Measurements from ENCODE around the gene MTSS2.

The MTSS2 gene

DNA sequence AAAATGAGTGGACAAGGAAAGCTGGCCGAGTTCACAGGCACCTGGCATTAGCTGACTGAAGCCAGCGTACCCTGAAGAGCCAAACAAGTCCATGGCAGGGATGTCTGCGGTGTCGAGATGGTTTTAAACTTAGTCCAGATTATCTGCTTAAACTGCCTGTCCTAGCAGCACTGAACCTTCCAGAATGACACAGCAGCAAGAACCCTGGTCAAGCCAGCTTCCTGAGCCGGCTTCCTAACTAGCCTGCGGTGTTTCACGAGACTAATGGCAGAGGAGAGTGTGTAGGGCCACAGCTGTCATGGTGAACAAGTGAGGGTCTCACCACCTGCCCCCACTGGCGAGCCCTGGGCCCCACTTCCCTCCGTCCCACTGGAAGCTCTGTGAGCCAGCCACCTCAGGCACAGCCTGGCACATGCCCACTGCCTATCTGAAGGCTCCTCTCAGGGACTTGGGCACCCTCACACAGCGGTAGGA, 28.8 kb upstream of the MTSS2 start:
- no peak for DNase-seq

DNA sequence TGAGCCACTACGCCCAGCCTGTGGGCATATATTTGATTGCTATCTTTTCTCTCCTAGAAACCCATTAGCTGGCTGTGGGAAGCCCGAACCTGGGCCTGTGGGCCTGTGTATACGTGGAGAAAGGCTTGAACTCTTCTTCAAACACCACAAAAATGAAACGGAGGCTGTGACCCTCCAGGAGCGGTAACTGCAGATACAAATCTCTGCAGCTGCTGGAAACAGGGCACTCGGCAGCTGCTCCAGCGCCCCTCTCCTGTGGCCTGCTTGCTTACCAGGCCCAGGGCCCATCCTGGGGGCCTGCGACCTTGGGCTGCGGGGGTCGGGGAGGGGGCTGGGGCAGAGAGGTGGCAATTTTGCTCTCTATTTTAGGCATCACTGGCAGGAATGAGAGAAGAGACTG, 28.0 kb upstream of the MTSS2 start:
- no peak for DNase-seq

DNA sequence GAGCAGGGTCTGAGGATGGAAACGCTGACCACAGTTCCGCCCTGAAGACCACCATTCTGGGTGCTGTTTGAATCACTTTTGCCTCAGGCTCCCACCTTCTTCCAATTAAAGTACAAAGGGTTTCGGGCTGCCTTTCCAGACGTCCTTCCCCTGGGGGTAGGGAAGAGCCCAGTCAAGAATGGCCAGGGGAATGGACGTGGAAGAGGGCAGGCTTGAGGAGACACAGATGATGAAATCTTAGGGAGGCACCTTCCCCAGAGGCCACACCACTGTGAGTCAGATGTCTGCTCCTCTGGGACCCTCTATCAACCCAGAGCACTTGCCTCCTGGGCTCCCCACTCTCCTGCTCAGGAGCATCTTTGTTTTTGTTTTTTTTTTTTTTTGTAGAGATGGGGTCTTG, 27.5 kb upstream of the MTSS2 start:
- DNase-seq: no peak

DNA sequence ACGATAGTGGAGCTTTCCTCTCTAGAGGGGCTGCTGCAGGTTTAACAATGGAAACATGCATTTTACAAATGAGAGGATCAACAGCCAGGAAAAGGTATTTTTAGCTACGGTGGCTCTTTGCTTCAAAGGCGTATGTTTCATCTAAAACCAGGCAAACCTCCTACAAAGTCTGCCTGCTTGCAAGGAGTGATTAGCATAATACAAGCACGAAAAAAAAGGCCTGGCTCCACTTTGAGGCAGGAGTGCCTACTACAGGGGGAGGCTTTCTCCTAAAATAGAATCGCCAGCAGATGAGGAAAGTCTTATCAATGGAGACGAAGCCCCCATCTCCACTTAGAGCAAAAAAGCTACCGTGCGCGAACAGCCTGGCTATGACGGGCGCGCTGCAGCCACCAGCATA, 27.1 kb upstream of the MTSS2 start:
- no peak for DNase-seq

DNA sequence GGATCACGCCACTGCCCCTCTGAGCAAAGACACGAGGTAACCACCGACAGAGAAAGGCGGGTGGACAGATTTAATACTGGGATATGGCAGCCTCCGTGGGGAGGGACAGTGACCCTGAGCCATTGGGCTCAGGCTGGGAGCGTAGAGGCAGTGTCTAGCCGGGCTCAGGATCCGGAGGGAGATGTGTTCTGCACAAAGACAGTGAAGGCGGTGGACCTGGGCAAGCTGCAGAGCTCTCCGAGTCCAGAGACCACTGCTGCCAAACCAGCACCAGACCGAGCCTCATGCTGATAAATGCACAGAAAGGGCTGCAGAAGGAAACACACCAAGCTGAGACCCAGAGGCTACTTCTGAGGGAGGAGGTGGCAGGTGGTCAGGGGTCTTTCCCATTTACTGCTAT, 26.5 kb upstream of the MTSS2 start:
- no peak for DNase-seq

DNA sequence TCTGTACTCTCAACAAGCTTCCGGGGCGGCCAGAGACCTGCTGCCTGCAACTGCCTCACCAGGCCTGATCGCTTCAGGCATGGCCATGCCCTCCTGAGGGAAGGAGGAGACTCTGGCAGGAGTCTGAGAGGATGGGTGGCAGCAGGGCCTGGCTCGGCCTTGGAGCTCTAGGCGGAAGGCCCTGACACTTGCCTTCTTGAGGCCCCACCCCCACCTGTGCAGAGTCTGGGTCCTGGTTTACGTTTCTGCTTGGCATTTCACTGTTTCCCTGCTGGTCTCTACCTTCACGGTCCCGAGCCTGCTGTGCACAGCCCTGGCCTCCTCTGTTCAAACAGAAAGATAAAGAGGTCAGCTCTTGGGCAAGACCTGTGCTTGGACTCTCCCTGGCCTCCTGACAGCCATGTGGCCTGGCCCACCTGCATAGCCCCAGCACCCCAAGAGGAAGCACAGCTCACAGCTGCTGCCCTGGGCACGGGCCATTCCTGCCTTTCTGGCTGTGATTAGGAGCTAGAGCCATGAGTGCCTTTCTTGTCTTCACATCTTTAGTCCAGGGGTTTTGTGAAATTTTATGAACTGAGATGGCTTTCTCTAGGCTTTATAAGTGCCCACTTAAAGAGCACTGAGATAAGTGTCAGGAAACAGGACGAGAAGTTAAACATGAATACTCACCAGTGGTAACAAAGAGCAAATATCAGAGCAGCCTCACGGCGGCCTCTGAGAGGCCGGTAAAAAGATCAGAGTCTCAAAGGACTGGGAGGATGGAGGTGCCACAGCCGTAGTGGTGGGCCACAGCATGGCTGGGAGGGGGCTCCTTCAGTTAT, 25.6 kb upstream of the MTSS2 start:
- no peak for DNase-seq

DNA sequence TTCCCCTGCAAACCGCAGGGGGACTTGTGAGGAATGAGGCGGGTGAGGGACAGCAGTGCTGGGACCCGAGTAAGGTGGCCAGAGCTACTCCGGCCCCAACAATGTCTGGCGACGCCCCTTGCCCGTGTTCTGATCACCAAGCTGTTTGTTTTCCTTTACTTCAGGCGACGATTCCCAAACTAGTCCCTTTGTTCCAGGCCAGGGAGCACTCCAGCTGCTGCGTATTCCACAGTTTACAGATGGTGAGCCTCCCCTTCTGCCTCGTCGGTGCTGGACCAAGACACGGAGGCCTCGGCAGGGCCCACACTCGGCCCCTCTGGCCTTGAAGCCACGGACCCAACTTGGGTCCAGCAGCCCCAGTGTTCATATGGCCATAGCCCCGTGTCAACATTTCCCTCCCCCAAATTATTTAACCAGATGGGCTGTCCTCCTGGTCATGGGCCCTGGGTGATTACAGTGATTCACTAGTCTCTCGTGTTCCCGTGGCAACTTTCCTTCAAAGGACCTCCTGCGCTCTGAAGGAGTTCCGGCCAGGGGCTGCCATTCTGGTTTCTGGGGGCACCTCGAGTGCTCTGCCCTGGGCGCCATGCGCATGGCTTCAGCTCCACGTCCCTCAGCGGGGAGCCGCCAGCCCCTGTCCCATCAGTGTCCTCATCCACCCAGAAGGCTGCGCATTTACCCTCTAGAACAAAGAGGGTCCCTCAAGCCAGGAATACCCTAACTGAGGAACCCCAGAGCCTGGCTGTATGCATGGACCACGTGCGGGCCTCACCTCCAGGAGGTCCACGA, 24.8 kb upstream of the MTSS2 start:
- no peak for DNase-seq

DNA sequence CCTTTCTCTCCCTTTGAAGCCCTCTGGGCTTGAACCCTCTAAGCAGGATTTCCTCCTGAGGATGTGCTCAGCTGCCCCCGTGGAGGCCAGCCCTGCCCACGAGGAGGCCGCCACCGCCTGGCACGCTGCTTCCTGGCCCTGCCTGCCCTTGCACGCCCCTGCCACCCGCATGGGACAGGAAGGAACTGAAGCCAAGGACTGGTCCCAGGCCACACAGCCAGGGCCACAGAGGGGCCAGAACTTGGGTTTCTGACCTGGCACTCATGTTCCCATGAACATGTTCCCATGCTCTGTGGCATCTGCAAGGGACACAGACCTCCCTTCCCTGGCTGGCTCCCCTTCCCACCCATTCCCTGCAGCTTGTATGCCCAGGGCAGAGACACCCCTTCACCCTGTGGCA, 24.1 kb upstream of the MTSS2 start:
- DNase-seq: no peak

DNA sequence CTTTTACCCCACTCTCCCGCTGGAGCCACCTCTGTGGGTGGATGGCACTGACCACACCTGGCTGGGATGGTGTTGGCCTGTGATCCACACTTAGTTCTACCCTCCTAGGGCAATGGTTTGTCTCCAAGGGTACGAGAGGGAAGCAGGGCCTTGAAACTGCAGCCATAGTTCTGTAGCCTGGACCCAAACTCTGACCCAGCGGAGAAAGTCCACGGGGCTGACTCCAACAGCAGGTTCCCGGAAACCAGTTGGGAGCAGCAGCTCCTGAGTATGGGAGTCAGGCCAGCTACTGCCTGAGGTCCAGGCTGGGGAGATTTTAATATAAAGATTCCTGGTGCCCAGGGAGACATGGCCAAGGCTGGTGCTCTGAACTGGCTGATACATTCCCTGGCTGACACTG, 23.6 kb upstream of the MTSS2 start:
- no peak for DNase-seq

DNA sequence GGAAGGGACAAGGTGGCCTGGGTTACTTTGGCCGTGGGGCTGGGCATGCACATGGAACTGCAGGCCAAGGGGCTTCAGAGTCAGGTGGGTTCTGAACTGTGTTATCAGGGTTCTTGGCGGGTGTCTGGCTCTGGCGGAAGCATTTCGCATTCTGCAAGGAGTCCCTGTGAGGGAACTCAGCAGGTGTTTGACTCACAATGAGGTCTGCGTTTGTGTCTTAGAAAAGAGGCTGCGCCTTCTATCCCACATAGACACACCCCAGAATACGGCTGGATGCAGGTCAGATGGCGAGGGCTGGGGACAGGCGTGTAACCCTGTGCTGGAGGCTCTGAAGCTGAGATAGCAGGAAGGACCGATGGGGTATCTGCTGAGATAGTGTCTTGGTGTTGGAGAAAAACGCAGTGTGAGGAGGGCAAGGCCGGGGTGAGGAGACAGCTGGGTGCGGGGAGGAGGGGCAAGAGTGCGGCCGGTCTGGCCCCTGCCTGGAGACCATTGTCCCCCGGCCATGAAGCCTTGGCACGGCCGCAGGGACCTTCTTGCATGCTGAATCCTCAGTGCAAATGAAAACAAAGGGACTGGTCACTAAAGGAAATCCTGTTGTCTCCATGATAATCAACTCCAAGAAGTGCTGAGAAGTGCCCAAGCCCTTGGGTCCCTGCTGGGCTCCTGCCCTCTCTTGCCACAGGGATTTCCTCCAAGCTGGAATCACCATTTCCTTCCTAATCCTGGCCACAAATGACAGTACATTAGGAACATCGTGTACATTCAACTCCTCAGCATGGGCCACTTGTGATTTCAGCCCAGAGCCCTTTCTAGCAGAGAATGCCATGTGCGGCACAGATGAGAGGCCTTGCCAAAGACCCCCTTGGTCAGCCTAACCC, 22.8 kb upstream of the MTSS2 start:
- no peak for DNase-seq

DNA sequence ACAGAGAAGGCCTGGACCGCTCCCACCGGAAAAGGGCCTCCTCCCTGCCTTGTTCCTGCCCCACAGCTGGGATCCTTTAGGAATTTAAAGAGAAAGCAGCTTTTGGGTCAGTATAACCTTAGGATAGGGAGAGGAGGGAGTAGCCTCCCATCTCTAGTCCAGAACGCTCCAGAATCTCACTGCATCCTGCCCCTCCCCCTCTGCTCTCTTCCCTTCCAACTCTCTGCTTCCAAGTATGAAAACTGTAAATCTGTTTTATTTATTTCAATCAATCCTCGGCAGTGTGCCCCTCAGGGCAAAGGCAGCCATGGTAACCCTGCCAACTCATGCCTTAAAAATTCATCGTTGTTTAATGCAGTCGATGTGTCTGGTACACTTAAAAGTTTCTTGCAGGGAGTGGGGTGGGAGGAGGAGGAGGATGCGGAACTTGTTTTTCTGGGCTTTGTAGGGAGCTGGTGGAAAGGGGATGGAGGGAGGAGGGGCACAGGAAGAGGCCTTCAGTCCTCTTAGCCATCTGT, 21.2 kb upstream of the MTSS2 start:
- no peak for DNase-seq

DNA sequence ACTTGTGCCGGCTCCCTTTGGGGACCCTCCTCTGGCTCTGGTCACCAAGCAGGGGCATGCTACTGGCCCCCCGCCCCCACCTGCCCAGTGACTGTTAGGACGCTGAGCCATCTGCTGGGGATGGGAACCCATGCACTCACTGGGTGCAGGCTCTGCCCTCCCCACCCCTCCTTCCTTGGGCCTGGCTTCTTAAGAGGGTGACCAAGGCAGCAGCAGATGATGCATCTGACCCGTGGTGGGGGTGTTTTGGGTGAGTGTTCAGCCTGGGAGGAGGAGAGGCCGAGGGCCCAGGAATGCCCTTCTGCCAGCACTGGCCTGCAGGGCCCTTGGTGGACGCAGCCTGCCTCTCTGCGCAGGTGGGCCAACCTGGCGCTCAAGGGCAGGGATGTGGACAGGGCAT, 19.2 kb upstream of the MTSS2 start:
- no peak for DNase-seq

DNA sequence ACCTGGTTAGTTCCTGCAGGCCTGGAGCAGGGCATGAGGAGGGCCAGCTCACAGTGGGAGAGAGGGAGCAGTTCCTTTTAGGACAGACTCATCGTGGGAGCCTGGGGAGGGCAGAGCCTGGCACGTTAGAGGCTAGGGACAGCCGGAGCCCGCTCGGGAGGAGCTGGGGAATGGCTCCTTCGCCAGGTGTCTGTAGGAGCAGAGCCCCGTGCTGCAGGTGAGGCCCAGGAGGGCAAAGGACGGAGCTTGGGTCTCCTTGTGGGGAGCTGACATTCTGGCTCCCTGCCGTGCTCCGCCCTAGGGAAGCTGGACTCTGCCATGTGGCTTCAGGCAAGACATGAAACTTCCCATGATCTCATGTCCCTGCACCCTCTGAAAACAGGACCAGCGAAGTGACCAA, 18.7 kb upstream of the MTSS2 start:
- peak in 1 of 2 experiments; percentile 23 for DNase-seq

DNA sequence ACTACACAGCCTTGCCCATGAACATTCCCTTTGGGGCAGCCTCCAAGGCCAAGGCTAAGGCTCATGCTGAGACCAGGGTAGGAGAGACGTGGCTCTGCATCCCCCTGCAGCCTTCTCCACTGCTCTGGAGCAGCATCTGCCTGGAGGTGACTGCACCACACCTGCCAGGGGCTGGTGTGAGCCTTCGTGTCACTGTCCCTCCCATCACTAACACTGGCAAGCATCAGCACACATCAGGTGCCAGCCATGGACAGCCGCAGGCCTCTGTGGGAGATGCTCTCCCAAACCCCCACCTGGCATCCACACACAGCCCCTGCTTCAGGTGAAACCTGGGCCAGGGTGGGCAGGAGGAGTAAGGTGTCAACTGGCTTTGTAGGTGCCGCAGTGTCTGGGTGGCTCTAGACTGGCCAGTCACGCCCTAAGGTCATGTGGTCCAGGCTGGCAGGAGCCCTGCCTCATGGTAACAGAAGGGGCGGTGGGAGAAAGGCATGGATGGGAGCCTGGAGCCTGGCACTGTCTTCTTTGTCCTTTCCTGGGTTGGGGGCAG, 18.1 kb upstream of the MTSS2 start:
- no peak for DNase-seq

DNA sequence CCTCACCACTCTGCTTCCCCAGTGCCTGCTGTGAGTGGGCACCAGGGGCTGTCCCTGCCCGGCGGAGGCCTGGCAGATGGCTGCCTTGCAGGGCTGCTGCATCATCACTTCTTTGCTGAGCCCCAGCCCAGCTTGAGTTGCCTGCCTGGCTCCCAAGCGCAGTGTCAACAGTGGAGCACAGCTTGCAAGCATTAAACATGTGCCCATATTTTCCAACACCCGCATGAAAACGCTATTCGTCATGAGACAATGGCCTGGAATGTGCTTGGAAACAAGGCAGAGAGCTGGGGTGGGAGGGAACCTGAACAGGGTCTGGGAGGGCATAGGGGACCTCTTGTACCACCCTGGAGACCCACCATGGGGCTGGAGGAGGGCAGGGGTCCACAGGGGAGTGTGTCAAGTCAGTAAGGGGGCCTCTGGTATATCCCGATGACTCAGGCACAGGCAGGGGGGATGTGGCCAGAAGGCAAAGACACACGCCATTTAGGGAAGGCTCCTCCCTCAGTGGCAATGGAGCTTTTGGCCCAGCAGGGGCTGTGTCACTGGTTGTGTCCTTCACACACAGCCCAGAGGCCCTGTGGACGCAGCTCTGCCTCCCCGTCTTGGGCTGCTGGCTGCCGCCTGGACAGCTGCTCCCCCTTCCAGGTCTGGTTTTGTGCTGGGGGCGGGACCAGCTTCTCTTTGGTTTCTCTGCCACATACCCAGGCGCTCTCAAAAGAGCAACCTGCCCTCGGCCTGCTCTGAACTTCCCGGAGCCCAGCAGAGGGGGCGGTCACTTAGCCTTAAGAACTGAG, 17.4 kb upstream of the MTSS2 start:
- peak in 1 of 2 experiments; percentile 63 for DNase-seq

DNA sequence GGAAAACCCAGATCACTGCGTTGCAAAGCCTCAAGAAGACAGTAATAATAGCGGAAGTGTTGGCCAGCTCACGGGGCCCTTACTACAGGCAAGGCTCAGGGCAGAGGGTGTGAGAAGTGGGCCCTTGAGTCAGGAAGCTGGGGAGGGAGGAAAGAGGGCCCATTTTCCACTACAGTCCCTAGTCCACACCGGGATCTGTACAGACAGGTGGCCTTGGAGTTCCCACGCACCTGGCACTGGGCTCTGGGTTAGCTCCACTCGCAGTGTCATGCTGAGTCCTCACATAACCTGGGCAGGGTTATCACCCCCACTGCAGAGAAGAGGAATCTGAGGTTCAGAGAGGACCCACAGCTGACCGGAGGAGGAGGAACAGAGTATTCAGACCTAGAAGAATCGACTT, 16.8 kb upstream of the MTSS2 start:
- no peak for DNase-seq

DNA sequence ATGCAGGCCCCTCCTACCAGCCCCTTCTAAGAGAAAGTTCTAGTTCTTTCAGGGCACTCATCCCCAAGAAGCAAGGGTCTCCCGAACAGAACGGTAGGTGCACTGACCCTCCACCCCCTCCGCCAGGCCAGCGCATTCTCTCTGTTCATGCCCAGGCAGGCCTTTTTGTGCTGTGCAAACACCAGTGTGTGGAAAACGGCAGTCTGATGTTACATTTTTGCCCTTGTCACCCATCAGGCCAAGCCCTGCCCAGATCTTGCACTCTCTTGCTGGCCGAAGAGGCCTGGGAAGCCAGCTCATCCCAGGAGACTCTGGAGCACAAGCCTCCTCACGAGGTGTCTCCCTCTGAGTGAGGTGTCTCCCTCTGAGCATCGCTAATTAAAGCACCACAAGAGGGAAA, 16.1 kb upstream of the MTSS2 start:
- no peak for DNase-seq

DNA sequence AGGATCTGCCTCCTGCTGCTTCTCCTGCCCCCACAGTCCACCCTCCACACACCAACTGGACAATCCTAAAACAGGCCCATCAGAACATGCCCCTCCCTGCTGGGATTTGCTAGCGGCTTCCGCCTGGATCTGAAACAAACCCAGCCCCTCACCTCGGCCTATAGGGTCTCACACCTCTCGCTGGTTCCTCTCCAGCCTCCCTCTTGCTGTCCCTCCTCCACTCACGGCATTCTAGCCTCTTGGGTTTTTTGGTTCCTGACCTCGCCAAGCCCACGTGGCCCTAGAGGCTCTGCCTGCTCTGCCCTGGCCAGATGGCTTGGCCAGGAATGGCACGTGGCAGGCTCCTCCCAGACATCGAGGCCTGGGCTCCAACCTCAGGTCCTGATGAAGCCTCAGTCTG, 15.7 kb upstream of the MTSS2 start:
- no peak for DNase-seq

DNA sequence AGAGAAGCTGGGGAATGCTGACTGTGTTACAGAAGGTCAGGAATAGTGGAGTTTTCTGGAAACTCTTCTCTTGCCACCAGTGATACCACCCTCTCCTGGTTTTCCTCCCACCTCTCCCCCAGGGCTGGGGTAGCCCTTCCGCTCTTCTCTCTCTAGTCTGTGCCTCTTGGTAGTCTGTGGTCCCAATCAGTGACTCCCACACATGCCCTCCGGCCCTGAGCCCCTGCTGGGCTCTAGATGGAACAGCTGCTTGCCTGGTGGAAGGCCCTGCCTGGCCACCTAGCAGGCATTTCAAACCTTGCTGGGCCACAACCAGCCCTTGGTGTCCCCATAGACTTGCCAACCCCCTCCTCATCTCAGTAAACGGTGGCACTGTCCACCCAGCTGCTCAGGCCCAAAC, 15.2 kb upstream of the MTSS2 start:
- DNase-seq: no peak

DNA sequence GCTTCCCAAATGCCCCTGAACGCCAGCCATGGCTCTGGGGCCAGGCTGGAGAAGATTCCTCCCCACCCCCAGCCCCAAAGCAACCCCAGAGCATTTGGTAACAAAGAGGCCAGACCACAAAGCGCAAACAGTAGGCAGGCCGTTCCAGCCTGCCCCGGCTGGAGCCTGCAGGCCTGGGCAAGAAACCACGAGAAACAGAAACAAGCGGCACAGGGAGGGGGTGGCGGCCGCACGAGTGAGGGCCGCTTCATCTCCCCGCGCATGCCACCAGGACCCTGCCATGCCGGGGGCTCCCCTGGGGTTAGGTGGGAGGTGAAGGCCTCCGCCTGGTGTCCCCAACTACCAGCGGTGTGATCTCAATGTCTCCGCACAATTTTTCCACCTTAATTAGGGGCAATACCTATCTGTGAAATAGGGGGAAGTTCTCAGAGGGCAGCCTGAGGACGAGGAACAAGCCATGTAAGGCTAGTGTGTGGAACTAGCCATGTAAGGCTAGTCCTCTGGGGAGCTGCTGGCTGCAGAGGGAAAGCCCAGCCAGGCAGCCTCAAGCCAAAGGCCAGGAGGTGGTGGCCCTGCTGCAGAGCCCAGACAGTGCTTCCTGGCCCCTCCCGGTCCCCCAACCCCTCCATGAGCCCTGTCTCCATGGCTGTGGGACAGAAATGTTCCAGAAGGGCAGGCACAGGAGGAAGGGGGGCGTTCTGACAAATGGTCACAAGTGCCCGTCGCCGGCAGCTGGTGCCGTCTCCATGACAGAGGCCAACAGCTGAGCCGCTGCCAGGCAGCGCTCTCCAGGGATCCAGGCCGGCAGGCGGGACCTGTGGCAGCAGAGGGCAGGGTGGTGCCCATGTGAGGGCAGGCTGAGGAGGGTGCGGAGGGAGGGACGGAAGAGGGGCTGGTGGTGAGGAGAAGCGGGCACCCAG, 14.5 kb upstream of the MTSS2 start:
- no peak for DNase-seq

DNA sequence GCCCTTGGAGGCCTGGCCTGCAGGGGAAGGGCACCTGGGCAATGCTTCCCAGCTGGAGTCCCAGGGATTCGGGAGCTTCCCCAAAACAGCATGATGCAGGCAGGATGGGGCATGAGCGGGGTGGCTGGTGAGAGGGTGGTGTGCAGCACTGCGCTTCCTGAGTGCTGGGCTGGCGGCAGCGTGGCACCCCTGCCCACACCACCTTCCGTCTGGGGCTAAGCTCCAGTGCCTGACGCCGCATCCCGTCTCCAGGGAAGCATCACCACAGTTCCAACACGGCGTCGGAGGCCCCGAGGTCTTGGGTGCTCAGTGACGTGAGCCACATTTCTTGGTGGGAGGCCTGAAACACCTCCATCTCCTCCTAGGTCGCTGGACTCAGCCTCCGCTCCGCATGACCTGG, 13.8 kb upstream of the MTSS2 start:
- DNase-seq: no peak
